Endothelial cell of umbilical vein (primary cell): ENCODE data around the gene IGFL1. TPM values are rescaled to one million over a fixed set of nuclear protein-coding genes. Genes with fewer than 3 reads are reported as not detected.
"Not testable (repeated sequence)": the region's sequence is repeated elsewhere in the genome, so short reads cannot be mapped to it uniquely, and the experiment has no call there.

Source experiments
- BruUV-seq: library from RNA; stranded (reverse); fragments of 400-500 nt; replicated peaks from 2 replicates; lab custom pipeline; 2021; lab: Mats Ljungman, UMichigan
- CTCF ChIA-PET: fragments of 300-600, 350-600 bp; sonication (Branson Sonifier 250); formaldehyde crosslinking; loops from one replicate; lab custom pipeline; 2021; ENCODE audit warnings: antibody characterized with exemption, inconsistent platforms; lab: Charles Lee
- POLR2A ChIA-PET: fragments of 300-600, 350-600 bp; sonication (Branson Sonifier 250); formaldehyde crosslinking; loops from one replicate; lab custom pipeline; 2021; ENCODE audit warnings: antibody characterized with exemption, inconsistent platforms; lab: Charles Lee
- DNase-seq: peaks from one replicate; pipeline ENCODE4 v3.0.0-alpha.2; 2011; ENCODE audit warnings: low read depth, low spot score
- FAIRE-seq: peaks from 2 replicates; lab custom pipeline; 2011; peaks lifted over from hg19 to GRCh38; lab: Jason Lieb, UNC
- H2AFZ ChIP-seq: 2 replicates; pipeline ENCODE4 v1.6.0; 2012; ENCODE audit warnings: low read depth, low read length, control low read depth, inconsistent platforms
- H3K27ac ChIP-seq: 2 replicates; pipeline ENCODE4 v1.5.1; 2011; ENCODE audit warnings: low read depth, mild to moderate bottlenecking, control low read depth, low read length, moderate library complexity; ENCODE audit not compliant: insufficient read depth
- H3K27me3 ChIP-seq, 2 experiments: 2 replicates each; pipeline versions ENCODE4 v1.6.0 to v1.6.1; 2011; ENCODE audit warnings: low read length in 2 of 2, mixed read lengths in 1 of 2; ENCODE audit not compliant: control insufficient read depth in 2 of 2, insufficient read depth in 2 of 2
- H3K36me3 ChIP-seq, 2 experiments: 2 replicates in 1 of 2; 3 replicates in 1 of 2; pipeline ENCODE4 v1.5.1; 2011; ENCODE audit warnings: low read length in 2 of 2, mild to moderate bottlenecking in 1 of 2, moderate library complexity in 1 of 2; ENCODE audit not compliant: control insufficient read depth in 2 of 2, insufficient read depth in 2 of 2; ENCODE audit errors: extremely low read depth in 1 of 2
- H3K4me1 ChIP-seq: 3 replicates; pipeline ENCODE4 v1.5.1; 2011; ENCODE audit warnings: mild to moderate bottlenecking, low read length; ENCODE audit not compliant: control insufficient read depth, insufficient read depth; ENCODE audit errors: extremely low read depth
- H3K4me2 ChIP-seq: 2 replicates; pipeline ENCODE4 v1.6.1; 2011; ENCODE audit warnings: low read length, control low read depth, mixed read lengths; ENCODE audit not compliant: insufficient read depth
- H3K4me3 ChIP-seq, 3 experiments: fragments of 200-600 bp in 1 of 3; sonication (generic), shearing (Covaris generic) in 1 of 3; replicated peaks in 1 of 3; 2 replicates each; pipeline ENCODE4 v1.5.1; 2011 to 2016; ENCODE audit warnings: control low read depth in 3 of 3, low read length in 3 of 3, mild to moderate bottlenecking in 2 of 3, inconsistent platforms in 1 of 3, low read depth in 1 of 3, moderate library complexity in 1 of 3; ENCODE audit not compliant: insufficient read depth in 1 of 3
- H3K79me2 ChIP-seq: 2 replicates; pipeline ENCODE4 v1.6.0; 2012; ENCODE audit warnings: low read length, inconsistent platforms; ENCODE audit not compliant: control insufficient read depth, insufficient read depth
- H3K9ac ChIP-seq: replicated peaks from 2 replicates; pipeline ENCODE3; 2011; ENCODE audit warnings: low read length, control low read depth; ENCODE audit not compliant: insufficient read depth; ENCODE audit errors: extremely low read depth
- H3K9me1 ChIP-seq: replicated peaks from 3 replicates; pipeline ENCODE4 v1.6.0; 2011; ENCODE audit warnings: mild to moderate bottlenecking, low read length; ENCODE audit not compliant: control insufficient read depth, insufficient read depth; ENCODE audit errors: extremely low read depth
- H3K9me3 ChIP-seq: replicated peaks from 2 replicates; pipeline ENCODE4 v1.5.1; 2012; ENCODE audit warnings: low read length, inconsistent platforms; ENCODE audit not compliant: control insufficient read depth, insufficient read depth
- H4K20me1 ChIP-seq: replicated peaks from 2 replicates; pipeline ENCODE3; 2011; ENCODE audit warnings: mild to moderate bottlenecking, low read length; ENCODE audit not compliant: control insufficient read depth, insufficient read depth; ENCODE audit errors: extremely low read depth
- dilution Hi-C: fragments of 300-500 bp; cut with MboI; formaldehyde crosslinking; loops from one replicate; pipeline ENCODE4 v1.15.0; 2019; ENCODE audit warnings: low sequenced_read_pairs; ENCODE audit not compliant: extremely low pct_ligation_motif_present
- intact Hi-C: fragments of 100-400 bp; cut with micrococcal nuclease; formaldehyde crosslinking; loops from one replicate; pipeline ENCODE4 v1.10.0; 2022
- polyA plus RNA-seq, 4 experiments: library from polyadenylated mRNA; depleted of rRNA in 3 of 4; stranded (reverse) in 3 of 4; unstranded in 1 of 4; fragments of >200 nt; gene quantifications; 2 replicates each; pipeline versions ENCODE4 v1.2.1 to v1.2.3, GENCODE V29; 2011 to 2012; ENCODE audit warnings: missing spikeins in 1 of 4
- total RNA-seq: library from RNA; stranded (reverse); gene quantifications from 2 replicates; pipeline ENCODE4 v1.2.3, GENCODE V29; 2021

Gene IGFL1
- total and polyA plus RNA-seq, 2 donors (not counting 3 experiments of a cell fraction or from before 2014, with no cell fraction given), result not detected

DNA sequence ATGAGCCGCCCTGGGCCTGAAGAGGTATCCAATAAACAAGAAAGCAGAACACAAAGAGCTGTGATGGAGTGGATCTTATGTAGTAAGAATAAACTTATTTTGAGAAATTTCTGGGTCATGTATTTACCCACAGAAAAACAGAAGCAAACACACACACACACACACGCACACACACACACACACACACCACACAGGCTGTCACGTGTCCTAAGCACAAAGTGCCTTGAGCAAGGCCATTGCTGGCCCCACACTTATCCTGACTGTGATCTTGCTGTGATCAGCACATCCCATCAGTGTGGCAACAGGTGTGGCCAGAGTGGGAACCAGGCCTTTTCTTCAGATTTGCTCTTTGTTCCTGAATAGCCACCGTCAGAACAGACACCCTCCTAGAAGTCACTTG lies 4.3 kb downstream of the IGFL1 start:
- H3K4me2 ChIP-seq, FAIRE-seq, H2AFZ ChIP-seq, DNase-seq, H3K27me3 ChIP-seq, H3K27ac ChIP-seq, H3K9ac ChIP-seq, H3K4me1 ChIP-seq, H3K9me1 ChIP-seq, dilution Hi-C loops, H3K4me3 ChIP-seq, H3K79me2 ChIP-seq, H4K20me1 ChIP-seq, H3K9me3 ChIP-seq, H3K36me3 ChIP-seq, BruUV-seq, intact Hi-C loops: not testable (repeated sequence)
- CTCF ChIA-PET, result interaction anchor here (1.5 kb wide), 1 partner anchor 31 kb away, joined by 10 read pairs; no protein-coding TSS in a partner anchor
- POLR2A ChIA-PET, result interaction anchor here (0.7 kb wide), 1 partner anchor 107 kb away, joined by 3 read pairs; no protein-coding TSS in a partner anchor

DNA sequence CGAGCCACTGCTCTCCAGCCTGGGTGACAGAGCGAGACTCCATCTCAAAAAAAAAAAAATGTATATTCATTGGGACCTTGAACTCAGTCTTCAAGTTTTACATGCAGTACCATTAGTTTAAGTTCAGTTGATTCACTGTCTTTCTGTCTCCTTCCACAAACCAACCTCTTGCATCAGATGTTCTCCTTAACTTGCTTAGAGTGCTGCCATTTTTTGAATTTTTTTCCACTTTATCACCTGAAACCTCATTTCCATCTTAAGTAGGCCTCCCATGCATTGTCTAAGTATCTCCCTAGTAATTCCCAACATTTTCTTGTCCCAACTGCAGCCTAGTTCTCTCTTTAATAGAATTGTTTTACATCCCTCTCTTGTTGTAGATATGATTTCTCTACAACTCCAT lies 8.6 kb downstream of the IGFL1 start:
- H3K36me3 ChIP-seq, POLR2A ChIA-PET, dilution Hi-C loops, H3K79me2 ChIP-seq, intact Hi-C loops, H3K4me3 ChIP-seq, H3K9me3 ChIP-seq, H4K20me1 ChIP-seq, H2AFZ ChIP-seq, BruUV-seq, CTCF ChIA-PET, DNase-seq, FAIRE-seq, H3K4me2 ChIP-seq, H3K27ac ChIP-seq, H3K9ac ChIP-seq, H3K9me1 ChIP-seq, H3K4me1 ChIP-seq: not testable (repeated sequence)
- H3K27me3 ChIP-seq, result peaks cover 13 to 19% of the 10 kb centered on the region in 2 experiments
